ENCODE measurements around the gene SF3B4.

GRCh38 chr1:149899460-149900284 lies 27.9 kb downstream of the SF3B4 start, which contains the start of gene BOLA1:
- TF ChIP-seq, protein P1, sequence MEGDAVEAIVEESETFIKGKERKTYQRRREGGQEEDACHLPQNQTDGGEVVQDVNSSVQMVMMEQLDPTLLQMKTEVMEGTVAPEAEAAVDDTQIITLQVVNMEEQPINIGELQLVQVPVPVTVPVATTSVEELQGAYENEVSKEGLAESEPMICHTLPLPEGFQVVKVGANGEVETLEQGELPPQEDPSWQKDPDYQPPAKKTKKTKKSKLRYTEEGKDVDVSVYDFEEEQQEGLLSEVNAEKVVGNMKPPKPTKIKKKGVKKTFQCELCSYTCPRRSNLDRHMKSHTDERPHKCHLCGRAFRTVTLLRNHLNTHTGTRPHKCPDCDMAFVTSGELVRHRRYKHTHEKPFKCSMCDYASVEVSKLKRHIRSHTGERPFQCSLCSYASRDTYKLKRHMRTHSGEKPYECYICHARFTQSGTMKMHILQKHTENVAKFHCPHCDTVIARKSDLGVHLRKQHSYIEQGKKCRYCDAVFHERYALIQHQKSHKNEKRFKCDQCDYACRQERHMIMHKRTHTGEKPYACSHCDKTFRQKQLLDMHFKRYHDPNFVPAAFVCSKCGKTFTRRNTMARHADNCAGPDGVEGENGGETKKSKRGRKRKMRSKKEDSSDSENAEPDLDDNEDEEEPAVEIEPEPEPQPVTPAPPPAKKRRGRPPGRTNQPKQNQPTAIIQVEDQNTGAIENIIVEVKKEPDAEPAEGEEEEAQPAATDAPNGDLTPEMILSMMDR (IDR thresholded peaks at IDR 0.05; ENCODE audit: borderline replicate concordance, extremely low read depth, low read length, poor library complexity, severe bottlenecking): no peak
- no peak for TF ChIP-seq EZH2 (IDR thresholded peaks at IDR 0.05; ENCODE audit: borderline replicate concordance, low read depth, low read length, severe bottlenecking)

All from DND-41 (cell line).